HG03558 (cell line): ENCODE results near the gene TMEM81.

ENCODE experiments used
- ATAC-seq: cut with Tn5 transposase; IDR thresholded peaks from one replicate; pipeline ENCODE4 v1.9.1; 2021; ENCODE audit warnings: moderate number of reproducible peaks; ENCODE audit not compliant: unreplicated experiment; ENCODE audit errors: extremely low read depth

TMEM81 gene

GRCh38 chr1:205084360-205084759 lies at the start of gene TMEM81:
Gene TMEM81, minus strand, starts transcription at chr1:205084460. Its CDS starts 140 bp downstream, at chr1:205084320.
- no peak for ATAC-seq

- no peak for ATAC-seq
Measured at GRCh38 chr1:205133287-205133686, 49.0 kb upstream of the TMEM81 start.

GRCh38 chr1:205129447-205130029 lies 45.3 kb upstream of the TMEM81 start:
- no peak for ATAC-seq

DNA sequence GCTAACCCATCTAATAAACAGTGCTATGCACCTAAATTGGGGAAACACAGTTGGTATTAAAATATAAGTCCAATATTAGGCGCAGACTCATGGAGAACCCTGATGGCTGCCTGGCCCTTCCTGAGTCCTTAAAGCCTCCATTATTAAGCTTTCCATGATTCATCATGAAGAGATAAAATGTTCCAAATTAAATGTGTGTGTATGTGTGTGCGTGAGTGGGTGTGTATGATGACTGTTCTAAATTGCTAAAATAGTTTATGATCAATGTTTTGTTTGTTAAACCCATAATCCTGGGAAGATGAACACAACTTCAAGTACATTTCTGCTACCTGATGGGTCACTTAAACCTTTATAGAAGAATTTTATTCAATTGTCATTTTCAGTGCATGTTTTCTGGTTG lies 43.8 kb upstream of the TMEM81 start:
- no peak for ATAC-seq

GRCh38 chr1:205127646-205128045 lies 43.4 kb upstream of the TMEM81 start:
- no peak for ATAC-seq

DNA sequence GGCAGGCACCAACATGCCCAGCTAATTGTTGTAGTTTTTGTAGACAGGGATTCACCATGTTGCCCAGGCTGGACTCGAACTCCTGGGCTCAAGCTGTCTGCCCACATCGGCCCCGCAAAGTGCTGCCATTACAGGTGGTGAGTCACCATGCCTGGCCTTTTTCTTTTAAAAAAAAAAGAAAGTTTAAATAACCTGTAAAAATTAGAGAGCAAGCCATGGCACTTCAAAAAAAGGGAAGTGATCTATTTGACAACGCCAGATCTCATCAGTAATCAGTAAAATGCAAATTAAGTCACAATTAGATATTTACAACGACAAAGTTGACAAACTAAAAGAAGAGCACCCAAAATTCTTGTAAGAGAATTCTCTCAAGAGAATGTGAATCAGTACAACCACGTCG lies 40.5 kb upstream of the TMEM81 start:
- no peak for ATAC-seq

- ATAC-seq, result no peak
Measured at GRCh38 chr1:205122489-205122882, 38.2 kb upstream of the TMEM81 start.

DNA sequence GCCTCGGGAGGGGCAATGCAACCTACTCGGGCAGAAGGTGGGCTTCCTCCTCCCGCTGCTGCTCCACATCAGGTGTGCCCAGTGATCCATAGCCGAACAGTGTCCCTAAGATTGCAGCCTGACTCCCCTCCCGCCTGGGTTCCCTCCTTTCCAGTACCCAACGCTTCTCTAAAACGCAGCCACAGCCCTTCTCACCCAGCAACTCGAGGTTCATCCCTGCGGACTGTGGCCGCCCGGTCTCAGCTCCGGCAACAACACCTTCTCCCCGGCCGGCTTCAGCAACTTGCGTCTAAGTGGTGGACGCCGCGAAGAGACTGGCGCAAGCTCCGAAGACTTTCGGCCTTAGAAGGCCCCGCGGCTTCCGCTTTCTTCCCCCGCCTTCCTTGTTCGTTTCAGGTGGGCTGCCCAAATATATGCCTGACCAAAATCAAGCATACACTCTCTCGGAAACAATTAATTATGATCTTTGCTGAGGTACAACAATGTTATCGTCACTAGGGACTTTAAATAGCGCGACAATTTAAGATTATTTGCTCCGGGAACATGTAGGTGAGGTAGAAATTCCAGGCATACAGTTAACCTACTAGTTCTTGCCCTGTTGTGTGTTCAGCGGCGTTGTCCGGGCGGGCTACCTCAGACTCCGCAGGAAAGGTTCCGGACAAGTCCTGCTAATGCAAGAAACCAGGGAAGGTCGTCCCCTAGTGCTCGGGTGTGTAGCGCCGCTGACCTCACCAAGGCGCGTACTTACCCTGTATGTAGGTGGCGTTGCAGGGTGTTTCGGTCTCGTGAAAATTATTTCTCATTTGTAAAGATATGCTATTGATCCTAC lies 37.6 kb upstream of the TMEM81 start, which contains the start of gene RBBP5:
RBBP5 (minus strand) TSS at position 319 of the 829 bp plus-strand sequence; CDS start at position 214, 105 bp downstream.
- peak; percentile 83 for ATAC-seq

DNA sequence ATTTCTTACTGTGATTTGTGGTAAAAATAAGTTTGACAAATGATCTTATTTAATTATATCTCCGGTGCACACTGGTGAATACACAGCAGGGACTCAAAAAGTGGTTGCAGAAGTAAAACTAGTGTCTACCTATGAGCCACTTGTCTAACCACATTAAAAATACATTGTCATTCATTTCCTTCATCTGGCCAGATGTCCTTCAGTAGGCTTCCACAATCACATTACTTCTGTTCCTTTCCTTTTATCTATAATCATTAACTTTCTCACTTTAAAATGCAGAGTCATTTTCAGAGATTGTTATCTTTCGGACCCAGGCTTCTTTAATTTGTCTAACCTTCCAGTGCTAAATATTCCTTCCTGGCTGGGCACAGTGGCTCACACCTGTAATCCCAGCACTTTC lies 34.5 kb upstream of the TMEM81 start:
- ATAC-seq, result no peak

GRCh38 chr1:205111354-205111753 lies 27.1 kb upstream of the TMEM81 start:
- ATAC-seq, result no peak

DNA sequence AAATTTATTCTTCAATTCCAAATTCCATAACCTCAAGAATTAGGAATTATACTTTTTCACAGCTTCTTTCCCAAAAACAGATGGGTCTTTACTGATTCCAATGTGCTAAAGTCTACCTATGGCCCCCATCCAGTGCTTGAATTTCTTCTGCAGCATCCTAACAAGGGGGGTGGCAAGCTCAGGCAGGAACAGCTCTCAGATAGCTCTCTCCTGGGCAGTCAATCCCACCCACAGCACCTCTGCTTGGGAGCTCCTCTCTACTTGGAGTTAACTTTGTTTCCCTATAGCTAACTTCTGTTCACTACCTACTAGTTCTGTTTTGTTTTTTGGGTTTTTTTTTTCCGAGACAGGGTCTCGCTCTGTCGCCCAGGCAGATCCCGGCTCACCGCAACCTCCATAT lies 25.5 kb upstream of the TMEM81 start:
- no peak for ATAC-seq

GRCh38 chr1:205109269-205109668 lies 25.0 kb upstream of the TMEM81 start:
- ATAC-seq, result no peak

DNA sequence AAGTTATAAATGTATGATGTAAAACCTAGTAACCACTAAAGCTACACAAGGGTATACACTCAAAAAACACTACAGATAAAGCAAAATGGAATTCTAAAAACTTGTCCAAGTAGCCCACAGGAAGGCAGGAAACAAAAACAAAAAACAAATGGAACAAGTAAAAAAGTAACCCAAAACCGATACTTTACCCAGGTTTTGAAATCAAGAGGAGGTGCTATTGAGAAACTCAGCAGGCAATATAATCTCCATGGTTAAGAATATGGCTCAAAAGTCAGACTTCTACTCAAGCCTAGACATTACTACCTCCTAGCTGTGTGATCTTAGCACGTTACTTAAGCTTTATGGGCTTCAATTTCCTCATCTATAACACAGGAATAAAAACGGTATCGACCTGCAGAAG lies 24.2 kb upstream of the TMEM81 start:
- ATAC-seq, result no peak

DNA sequence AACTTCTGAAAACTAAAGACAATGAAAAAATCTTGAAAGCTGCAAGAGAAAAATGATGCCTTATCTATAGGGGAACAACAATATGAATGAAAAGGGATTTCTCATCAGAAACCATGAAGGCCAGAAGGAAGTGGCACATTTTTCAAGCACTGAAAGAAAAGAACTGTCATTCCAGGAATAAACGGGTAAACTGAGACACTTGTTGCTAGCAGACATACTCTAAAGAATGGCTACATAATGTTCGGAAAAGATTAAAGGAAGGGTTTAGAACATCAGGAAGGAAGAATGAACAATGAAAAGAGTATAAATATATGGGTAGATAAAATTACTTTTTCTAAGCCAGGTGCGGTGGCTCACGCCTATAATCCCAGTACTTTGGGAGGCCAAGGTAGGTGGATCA lies 23.1 kb upstream of the TMEM81 start:
- no peak for ATAC-seq

DNA sequence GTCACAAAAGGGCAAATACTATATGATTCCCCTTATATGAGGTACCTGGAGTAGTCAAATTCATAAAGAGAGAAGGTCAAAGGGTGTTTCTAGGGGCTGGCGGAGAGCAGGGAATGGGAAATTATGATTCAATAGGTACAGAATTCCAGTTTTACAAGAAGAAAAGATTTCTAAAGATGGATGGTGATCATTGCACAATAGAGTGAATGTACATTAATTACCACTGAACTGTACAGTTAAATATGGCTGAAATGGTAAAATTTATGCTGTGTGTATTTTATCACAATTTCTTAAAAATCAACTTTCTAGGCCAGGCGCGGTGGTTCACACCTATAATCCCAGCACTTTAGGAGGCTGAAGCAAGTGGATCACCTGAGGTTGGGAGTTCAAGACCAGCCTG lies 18.1 kb upstream of the TMEM81 start:
- no peak for ATAC-seq

DNA sequence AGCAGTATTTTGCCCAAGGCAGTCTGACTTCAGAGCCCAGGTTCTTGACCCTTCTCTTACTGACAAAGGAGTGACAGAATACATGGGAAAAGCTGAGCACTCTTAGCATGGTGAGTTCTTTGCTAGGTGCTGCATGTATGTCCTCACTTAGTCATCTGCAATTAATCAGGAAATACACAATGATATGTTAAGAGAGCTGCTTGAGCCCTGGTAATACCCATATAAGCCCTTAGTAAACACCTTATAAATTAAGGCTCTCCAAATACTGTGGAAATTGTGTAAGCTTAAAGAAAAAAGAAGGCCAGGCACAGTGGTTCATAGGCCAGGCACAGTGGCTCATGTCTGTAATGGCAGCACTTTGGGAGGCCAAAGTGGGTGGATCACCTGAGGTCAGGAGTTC lies 14.0 kb upstream of the TMEM81 start:
- no peak for ATAC-seq

DNA sequence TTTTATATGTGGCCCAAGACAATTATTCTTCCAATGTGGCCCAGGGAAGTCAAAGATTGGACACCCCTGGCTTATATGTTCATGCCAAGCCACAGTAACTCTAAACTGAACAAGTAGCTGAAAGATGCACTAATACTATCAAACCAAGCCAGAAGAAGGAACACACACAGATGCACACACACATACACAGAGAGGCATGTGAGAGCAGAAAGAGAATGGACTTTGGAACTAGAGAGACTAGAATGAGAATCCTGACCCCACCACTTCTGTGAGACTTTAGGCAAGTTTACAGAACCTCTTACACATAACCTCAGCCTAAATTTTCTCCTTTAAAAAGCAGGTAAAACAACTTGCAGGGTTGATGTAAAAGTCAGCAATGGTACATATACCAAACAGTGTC lies 11.2 kb upstream of the TMEM81 start:
- no peak for ATAC-seq

DNA sequence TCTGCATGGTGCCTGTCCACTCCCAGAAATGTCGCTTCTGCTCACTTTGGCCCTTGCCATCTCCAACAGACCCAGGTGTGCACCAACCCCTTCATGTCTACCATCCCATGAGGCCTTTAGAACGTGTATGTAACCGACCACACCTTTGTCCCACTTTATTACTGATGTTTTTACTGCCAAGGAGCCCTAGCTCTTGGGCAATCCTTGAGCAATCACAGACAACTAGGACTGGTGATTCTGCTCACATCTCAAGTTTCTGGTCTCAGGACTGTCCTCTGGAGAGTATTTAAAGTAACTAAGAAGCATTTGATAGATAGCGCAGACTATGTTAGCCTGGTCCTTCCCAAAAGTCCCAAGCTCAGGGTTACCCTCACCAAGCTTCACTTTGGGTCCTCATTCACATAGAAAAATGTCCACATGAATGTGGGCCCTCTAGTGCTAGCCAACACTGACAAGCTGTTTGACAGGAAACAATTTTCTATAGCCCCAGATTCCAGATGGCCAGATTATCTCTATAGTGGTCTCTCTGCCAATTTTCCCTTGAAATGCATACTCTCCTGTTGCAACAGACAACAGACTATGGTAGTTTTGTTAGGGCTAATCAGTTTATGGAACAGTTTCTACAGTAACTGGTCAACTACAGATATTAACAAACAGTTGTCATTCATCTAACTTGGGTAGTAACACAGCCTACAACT lies 6.9 kb upstream of the TMEM81 start:
- no peak for ATAC-seq

DNA sequence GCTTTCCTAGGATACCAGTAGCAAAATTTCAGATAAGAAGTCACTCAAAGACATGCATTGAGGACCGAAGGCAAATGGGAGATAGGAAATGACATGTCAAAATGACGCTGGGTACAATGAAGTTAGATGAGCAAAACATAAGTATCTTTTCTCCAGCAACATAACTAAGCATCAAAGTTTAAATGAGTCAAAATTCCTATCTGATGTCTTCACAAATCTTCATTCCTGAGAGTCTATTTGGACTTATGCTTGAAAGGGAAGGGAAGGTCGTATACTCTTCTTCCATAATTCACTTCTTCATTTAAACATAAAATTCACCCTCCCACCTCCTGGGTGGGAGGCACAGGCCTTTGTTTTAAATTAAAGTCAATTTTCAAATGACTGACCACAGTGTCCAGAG lies 4.1 kb upstream of the TMEM81 start:
- no peak for ATAC-seq

DNA sequence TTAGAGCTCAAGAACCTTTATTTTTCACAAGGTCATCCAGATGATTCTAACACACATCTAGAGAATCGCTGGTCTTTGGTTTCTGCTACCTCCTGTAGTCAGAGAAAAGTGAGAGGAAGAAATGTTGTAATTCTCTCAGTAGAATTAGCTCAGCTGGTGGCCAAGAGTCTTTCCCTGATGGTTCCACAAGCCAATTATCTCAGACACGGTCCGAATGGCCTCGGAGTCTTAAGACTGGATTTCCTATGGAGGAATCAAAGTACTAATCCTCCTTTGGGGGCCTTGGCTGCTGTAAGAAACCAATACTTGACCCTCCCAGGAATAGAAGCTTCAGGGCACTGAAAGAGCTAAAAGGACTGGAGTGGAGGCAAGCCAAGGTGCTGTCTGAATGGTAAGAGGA lies 1.8 kb downstream of the TMEM81 start:
- no peak for ATAC-seq

GRCh38 chr1:205077934-205078311 lies 6.3 kb downstream of the TMEM81 start:
- ATAC-seq, result no peak
